Endothelial cell of umbilical vein (primary cell): ENCODE measurements around the gene ADRB2. TPM values are rescaled to one million over a fixed set of nuclear protein-coding genes. Genes with fewer than 3 reads are reported as not detected.

Source experiments
- BruUV-seq: library from RNA; stranded (reverse); fragments of 400-500 nt; replicated peaks from 2 replicates; lab custom pipeline; 2021; lab: Mats Ljungman, UMichigan
- CTCF ChIA-PET: fragments of 300-600, 350-600 bp; sonication (Branson Sonifier 250); formaldehyde crosslinking; loops from one replicate; lab custom pipeline; 2021; ENCODE audit warnings: antibody characterized with exemption, inconsistent platforms; lab: Charles Lee
- POLR2A ChIA-PET: fragments of 300-600, 350-600 bp; sonication (Branson Sonifier 250); formaldehyde crosslinking; loops from one replicate; lab custom pipeline; 2021; ENCODE audit warnings: antibody characterized with exemption, inconsistent platforms; lab: Charles Lee
- DNase-seq: peaks from one replicate; pipeline ENCODE4 v3.0.0-alpha.2; 2011; ENCODE audit warnings: low read depth, low spot score
- FAIRE-seq: peaks from 2 replicates; lab custom pipeline; 2011; peaks lifted over from hg19 to GRCh38; lab: Jason Lieb, UNC
- H2AFZ ChIP-seq: 2 replicates; pipeline ENCODE4 v1.6.0; 2012; ENCODE audit warnings: low read depth, low read length, control low read depth, inconsistent platforms
- H3K27ac ChIP-seq: 2 replicates; pipeline ENCODE4 v1.5.1; 2011; ENCODE audit warnings: low read depth, mild to moderate bottlenecking, control low read depth, low read length, moderate library complexity; ENCODE audit not compliant: insufficient read depth
- H3K27me3 ChIP-seq, 2 experiments: 2 replicates each; pipeline versions ENCODE4 v1.6.0 to v1.6.1; 2011; ENCODE audit warnings: low read length in 2 of 2, mixed read lengths in 1 of 2; ENCODE audit not compliant: control insufficient read depth in 2 of 2, insufficient read depth in 2 of 2
- H3K36me3 ChIP-seq, 2 experiments: 2 replicates in 1 of 2; 3 replicates in 1 of 2; pipeline ENCODE4 v1.5.1; 2011; ENCODE audit warnings: low read length in 2 of 2, mild to moderate bottlenecking in 1 of 2, moderate library complexity in 1 of 2; ENCODE audit not compliant: control insufficient read depth in 2 of 2, insufficient read depth in 2 of 2; ENCODE audit errors: extremely low read depth in 1 of 2
- H3K4me1 ChIP-seq: 3 replicates; pipeline ENCODE4 v1.5.1; 2011; ENCODE audit warnings: mild to moderate bottlenecking, low read length; ENCODE audit not compliant: control insufficient read depth, insufficient read depth; ENCODE audit errors: extremely low read depth
- H3K4me2 ChIP-seq: 2 replicates; pipeline ENCODE4 v1.6.1; 2011; ENCODE audit warnings: low read length, control low read depth, mixed read lengths; ENCODE audit not compliant: insufficient read depth
- H3K4me3 ChIP-seq, 3 experiments: fragments of 200-600 bp in 1 of 3; sonication (generic), shearing (Covaris generic) in 1 of 3; replicated peaks in 1 of 3; 2 replicates each; pipeline ENCODE4 v1.5.1; 2011 to 2016; ENCODE audit warnings: control low read depth in 3 of 3, low read length in 3 of 3, mild to moderate bottlenecking in 2 of 3, inconsistent platforms in 1 of 3, low read depth in 1 of 3, moderate library complexity in 1 of 3; ENCODE audit not compliant: insufficient read depth in 1 of 3
- H3K79me2 ChIP-seq: 2 replicates; pipeline ENCODE4 v1.6.0; 2012; ENCODE audit warnings: low read length, inconsistent platforms; ENCODE audit not compliant: control insufficient read depth, insufficient read depth
- H3K9ac ChIP-seq: replicated peaks from 2 replicates; pipeline ENCODE3; 2011; ENCODE audit warnings: low read length, control low read depth; ENCODE audit not compliant: insufficient read depth; ENCODE audit errors: extremely low read depth
- H3K9me1 ChIP-seq: replicated peaks from 3 replicates; pipeline ENCODE4 v1.6.0; 2011; ENCODE audit warnings: mild to moderate bottlenecking, low read length; ENCODE audit not compliant: control insufficient read depth, insufficient read depth; ENCODE audit errors: extremely low read depth
- H3K9me3 ChIP-seq: replicated peaks from 2 replicates; pipeline ENCODE4 v1.5.1; 2012; ENCODE audit warnings: low read length, inconsistent platforms; ENCODE audit not compliant: control insufficient read depth, insufficient read depth
- H4K20me1 ChIP-seq: replicated peaks from 2 replicates; pipeline ENCODE3; 2011; ENCODE audit warnings: mild to moderate bottlenecking, low read length; ENCODE audit not compliant: control insufficient read depth, insufficient read depth; ENCODE audit errors: extremely low read depth
- CTCF ChIP-seq, 2 donors: IDR thresholded peaks; 1 replicate in 1 of 2; 2 replicates in 1 of 2; pipeline ENCODE4 v1.5.1; 2011; ENCODE audit warnings: low read length in 2 of 2, mild to moderate bottlenecking in 2 of 2, moderate library complexity in 2 of 2, control low read depth in 1 of 2, inconsistent platforms in 1 of 2, low read depth in 1 of 2; ENCODE audit not compliant: insufficient read depth in 1 of 2; ENCODE audit errors: extremely low read depth in 1 of 2
- FOS ChIP-seq: IDR thresholded peaks from 2 replicates; pipeline ENCODE4 v1.6.1; 2011; ENCODE audit warnings: mild to moderate bottlenecking, low read length, moderate library complexity, borderline replicate concordance; ENCODE audit not compliant: insufficient read depth
- JUN ChIP-seq: IDR thresholded peaks from 2 replicates; pipeline ENCODE4 v1.6.1; 2011; ENCODE audit warnings: borderline replicate concordance, low read depth; ENCODE audit not compliant: insufficient read length, insufficient read depth
- MAX ChIP-seq: IDR thresholded peaks from 2 replicates; pipeline ENCODE4 v1.6.1; 2011; ENCODE audit not compliant: insufficient read depth, insufficient read length
- MYC ChIP-seq: IDR thresholded peaks from one replicate; pipeline ENCODE4 v1.6.1; 2011; ENCODE audit warnings: mild to moderate bottlenecking, low read depth, low read length
- POLR2A ChIP-seq: IDR thresholded peaks from 2 replicates; pipeline ENCODE4 v1.6.1; 2012; ENCODE audit warnings: low read depth, mild to moderate bottlenecking, control low read depth, low read length
- POLR2AphosphoS5 ChIP-seq: IDR thresholded peaks from 2 replicates; pipeline ENCODE4 v1.6.1; 2012; ENCODE audit warnings: low read depth, mild to moderate bottlenecking, control low read depth, low read length, moderate library complexity; ENCODE audit not compliant: insufficient read depth
- dilution Hi-C: fragments of 300-500 bp; cut with MboI; formaldehyde crosslinking; loops from one replicate; pipeline ENCODE4 v1.15.0; 2019; ENCODE audit warnings: low sequenced_read_pairs; ENCODE audit not compliant: extremely low pct_ligation_motif_present
- intact Hi-C: fragments of 100-400 bp; cut with micrococcal nuclease; formaldehyde crosslinking; loops from one replicate; pipeline ENCODE4 v1.10.0; 2022
- polyA plus RNA-seq, 4 experiments: library from polyadenylated mRNA; depleted of rRNA in 3 of 4; stranded (reverse) in 3 of 4; unstranded in 1 of 4; fragments of >200 nt; gene quantifications; 2 replicates each; pipeline versions ENCODE4 v1.2.1 to v1.2.3, GENCODE V29; 2011 to 2012; ENCODE audit warnings: missing spikeins in 1 of 4
- total RNA-seq: library from RNA; stranded (reverse); gene quantifications from 2 replicates; pipeline ENCODE4 v1.2.3, GENCODE V29; 2021

The ADRB2 gene
- total and polyA plus RNA-seq, 2 donors (not counting 3 experiments of a cell fraction or from before 2014, with no cell fraction given) = 0.86 to 0.88 TPM

- no peak overlapping the region for H3K27ac ChIP-seq
- no peaks in the 10 kb centered on the region for H3K9me1 ChIP-seq
- H3K79me2 ChIP-seq = no peaks in the 10 kb centered on the region
- TF ChIP-seq FOS (no peak), POLR2AphosphoS5 (no peak), MYC (no peak), POLR2A (no peak), CTCF (IDR thresholded peaks at IDR 0.05; ENCODE audit: extremely low read depth in 1 of 2, insufficient read depth in 1 of 2, low read depth in 1 of 2, low read length in 2 of 2) (no peak), MAX (no peak), JUN (no peak)
- H4K20me1 ChIP-seq = no peaks in the 10 kb centered on the region
- intact Hi-C loops = no loop called here
- no peak for DNase-seq
- no TSS peak for BruUV-seq
- H3K4me3 ChIP-seq = no peak overlapping the region
- CTCF ChIA-PET = interaction anchor here (0.9 to 4.9 kb wide), 8 partner anchors 16 to 310 kb away, joined by 3 to 38 read pairs (median 5); no protein-coding TSS in a partner anchor
- H3K9me3 ChIP-seq = no peaks in the 10 kb centered on the region
- H3K27me3 ChIP-seq = no peaks in the 10 kb centered on the region
- H3K4me1 ChIP-seq = peaks cover 30% of the 10 kb centered on the region
- H3K4me2 ChIP-seq = no peak overlapping the region
- H2AFZ ChIP-seq = no peak overlapping the region
- H3K36me3 ChIP-seq = no peaks in the 10 kb centered on the region
- no peak for FAIRE-seq
- POLR2A ChIA-PET = no interaction called here
- H3K9ac ChIP-seq = no peak overlapping the region
- dilution Hi-C loops = no loop called here
Observed at GRCh38 chr5:148804393-148804792, 22.0 kb upstream of the ADRB2 start.
